GM21515 (cell line): ENCODE data around the gene FYN.
"Not testable (repeated sequence)": the region's sequence is repeated elsewhere in the genome, so short reads cannot be mapped to it uniquely, and the experiment has no call there.

Experiments
- ATAC-seq: cut with Tn5 transposase; IDR thresholded peaks from one replicate; pipeline ENCODE4 v1.9.1; 2021; ENCODE audit not compliant: unreplicated experiment

Gene FYN

DNA sequence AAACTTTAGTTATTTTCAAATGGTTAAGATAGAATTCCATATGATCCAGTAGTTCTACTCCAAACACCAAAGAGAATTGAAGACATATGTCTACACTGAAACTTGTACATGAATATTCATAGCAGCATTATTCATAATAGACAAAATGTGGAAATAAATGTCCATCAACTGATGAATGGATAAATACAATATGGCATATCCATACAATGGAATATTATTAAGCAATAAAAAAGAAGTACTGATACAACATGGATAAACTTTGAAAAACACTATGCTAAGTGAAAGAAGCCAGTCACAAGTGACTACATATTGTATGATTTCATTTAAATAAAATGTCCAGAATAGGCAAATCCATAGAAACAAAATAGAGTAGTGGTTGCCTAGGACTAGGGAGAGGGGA is 234.0 kb downstream of the FYN start:
- ATAC-seq = no peak

DNA sequence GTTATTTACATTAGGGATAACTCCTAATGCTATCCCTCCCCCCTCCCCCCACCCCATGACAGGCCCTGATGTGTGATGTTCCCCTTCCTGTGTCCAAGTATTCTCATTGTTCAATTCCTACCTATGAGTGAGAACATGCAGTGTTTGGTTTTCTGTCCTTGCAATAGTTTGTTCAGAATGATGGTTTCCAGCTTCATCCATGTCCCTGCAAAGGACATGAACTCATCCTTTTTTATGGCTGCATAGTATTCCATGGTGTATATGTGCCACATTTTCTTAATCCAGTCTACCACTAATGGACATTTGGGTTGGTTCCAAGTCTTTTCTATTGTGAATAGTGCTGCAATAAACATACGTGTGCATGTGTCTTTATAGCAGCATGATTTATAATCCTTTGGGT is 238.3 kb downstream of the FYN start:
- not testable (repeated sequence) for ATAC-seq

DNA sequence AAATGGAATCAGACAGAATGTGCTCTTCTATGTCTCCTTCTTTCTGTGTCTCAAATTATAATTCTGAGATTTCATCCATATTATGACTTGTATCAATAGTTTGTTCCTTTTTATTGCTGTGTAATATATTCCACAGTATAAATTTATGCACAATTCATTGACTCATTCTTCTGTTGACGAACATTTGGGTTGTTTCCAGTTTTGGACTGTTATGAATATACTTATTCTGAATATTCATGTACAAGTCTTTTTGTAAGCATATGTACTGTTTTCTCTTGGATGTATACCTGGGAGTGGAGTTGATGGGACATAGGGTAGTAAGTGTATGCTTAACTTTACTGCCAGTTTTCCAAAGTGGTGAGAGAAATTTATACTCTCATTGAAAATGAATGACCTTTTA is 239.4 kb downstream of the FYN start:
- ATAC-seq = no peak

DNA sequence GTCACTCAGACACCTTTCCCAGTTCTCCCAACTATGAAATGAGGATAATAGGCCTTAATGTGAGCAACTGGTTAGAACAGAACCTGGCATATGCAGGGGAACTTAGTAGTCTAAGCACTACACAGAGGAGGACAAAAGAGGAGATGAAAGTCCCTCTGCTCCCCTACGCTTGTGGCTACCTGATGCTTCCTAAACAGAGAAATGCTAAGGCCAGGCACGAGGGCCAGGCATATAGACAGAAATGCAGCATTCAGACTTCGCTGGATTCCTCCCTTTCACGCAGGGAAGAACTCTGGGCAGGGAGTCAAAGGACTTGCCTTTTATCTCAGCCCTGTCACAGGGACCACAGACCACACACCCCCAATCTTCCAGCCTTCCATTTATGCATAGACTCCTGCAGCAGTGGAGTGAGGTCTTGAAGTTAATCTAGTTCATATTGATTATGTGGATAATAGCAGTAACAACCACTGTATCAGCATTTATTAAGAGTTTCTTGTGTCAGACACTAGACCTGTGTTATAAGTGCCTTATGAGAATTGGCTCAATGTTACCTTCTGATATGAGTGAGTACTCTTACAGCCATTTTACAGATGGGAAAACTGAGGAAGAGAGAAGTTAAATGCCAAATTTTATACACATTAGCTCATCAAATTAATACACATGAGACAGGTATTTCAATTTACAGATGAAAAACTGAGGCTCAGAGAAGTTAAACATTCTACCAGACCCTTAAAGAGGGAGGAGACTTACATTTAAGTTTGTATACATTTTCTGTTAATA is 240.6 kb downstream of the FYN start:
- no peak for ATAC-seq

DNA sequence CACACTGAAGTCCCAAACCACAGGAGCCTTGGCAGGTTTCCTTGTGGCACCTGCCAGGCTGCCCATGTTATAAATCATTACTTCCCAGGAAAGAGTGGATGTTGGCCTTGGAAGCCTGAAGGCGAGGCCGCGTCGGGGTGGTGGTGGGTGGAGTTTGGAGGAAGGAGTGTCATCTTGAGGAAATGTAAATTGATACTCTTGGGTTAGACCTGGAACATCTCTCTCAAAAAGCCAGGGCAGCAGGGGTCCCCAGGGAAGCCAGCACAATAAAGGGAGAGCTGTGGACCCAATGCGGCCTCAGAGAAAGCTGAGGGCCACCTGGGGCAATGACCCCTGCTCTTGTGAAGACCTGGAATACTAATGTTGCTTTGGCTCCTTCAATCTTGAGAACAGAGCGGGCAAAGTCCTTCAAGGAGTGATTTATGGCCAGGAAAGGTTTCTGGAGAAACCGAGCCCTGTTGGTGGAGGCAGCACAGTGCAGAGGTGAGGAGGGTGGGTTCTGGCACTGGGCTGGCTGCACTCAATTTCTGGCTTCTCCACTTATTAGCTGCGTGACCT is 241.3 kb downstream of the FYN start:
- no peak for ATAC-seq

DNA sequence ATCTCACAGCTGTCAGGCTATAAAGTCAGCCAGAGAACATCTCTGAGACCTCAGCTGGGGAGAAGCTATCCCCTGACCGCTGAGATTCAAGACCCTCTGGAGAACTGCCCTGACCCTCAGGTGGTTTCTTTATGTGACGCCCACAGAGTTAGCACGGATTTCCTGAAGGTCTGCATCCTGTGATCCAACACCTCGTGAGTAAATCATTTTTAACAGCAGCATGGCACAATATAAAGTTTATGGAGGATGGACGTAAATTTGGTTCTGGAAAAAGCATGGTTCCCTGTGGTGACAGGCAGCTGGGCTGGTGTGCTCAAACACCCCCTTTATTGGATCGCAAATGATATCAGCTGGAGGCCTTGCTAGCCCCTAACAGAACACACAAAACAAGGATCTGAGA is 242.2 kb downstream of the FYN start:
- ATAC-seq = no peak

DNA sequence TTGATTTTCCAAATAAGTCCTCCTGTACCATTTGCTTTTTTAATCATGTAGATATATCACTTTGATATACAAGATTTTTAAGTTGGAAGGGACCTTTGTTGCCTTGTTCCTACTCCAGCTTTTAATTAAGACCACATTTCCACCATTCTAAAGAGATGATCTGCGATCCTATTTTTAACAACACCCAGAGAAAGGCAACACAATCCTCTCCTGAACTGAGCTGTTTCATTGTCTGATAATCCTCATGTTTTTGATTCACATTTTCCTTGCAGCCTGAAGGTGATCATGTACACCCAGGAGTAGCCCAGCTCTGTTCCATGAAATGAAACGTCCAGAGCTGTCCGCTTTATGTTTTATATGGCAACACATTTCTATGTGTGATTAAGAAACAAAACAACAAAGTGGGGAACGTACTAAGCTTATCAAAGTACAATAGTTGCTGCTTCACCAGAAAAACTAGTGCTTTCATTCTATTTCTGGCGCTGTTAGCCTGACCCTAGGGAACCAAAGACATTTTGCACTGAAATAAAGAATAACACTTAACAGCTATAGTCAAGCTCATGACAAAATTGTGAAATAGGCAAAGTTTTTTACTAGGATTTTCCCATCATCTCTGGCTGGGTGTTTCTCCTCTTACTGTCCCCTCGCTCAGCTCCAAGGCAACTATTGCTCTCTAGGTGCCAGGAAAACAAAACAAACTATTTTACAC is 245.0 kb downstream of the FYN start:
- no peak for ATAC-seq

DNA sequence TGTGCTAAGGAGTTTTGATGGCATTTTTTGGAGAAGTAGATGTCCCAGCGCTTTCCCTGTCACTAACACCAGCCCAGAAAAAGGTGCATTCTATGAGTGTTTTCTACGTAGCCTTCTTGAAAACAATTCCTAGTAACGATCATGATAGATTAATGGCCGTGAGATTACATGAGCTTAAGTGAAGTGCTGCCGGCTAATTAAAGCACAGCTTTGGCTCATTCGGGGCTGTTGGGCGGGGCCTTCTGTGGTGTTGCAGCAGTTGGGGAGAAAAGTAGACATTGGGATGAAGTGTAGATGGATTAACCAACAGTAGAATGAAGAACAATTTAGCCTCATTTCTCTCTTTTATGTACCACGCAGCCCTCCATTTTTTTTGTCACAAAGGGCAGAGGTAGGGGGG is 246.8 kb downstream of the FYN start:
- ATAC-seq = no peak

DNA sequence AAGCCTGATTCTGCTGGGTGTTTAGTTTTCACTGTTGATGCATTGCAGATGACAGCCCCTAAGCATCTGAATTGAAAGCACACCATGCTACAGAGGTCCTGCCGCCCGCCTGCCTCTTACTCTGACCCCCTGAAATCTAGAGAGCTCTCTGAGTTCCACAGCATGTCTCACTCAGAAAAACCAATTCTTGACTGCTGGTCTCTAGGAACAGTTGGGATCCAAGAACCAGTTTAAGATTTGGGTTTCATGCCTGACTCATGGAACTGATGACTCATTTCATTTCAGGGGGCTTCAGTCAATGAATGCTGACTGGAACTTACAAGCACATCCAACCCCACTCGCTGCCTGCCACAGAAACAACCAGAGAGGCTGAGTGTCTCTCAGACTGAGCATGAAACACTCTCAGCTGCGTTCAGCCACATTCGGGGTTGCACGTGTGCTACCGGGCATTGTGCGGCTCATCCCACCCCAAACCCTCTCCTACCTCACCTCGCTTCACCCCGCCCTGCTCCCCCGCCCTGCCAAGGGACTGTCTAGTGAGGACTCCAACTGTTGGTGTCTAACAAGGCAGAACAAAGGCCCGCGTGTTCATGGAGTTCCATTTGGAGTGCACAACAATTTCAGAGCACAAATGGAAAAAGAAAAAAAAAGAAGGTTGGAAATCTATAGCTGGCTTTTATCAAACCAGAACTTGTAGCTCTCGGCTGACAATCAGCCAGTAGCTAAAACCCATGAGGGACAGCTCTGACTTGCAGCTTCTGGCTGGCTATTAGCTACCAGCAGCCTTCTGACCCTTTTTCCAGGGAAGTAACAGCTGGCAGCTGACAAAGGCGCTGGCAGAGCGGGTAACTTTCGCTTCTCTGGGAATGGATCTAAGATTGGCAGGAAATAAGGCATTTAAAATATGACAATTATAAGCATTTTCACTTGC is 247.5 kb downstream of the FYN start:
- no peak for ATAC-seq

DNA sequence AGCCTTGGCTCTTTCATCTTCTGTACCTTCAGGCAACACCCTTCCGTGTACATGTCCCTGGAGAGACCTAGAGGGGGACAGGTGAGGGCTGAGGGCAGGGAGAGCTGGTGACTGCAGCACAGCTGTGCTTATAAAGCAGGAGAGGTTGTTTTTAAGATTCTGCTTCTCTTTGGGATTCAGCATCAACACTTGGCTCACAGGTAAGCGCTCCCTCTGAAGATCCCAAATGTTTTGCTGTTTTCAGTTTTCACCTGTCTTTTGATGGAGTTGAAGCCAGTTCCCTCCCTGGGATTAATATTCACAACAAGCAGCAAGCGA is 248.2 kb downstream of the FYN start:
- ATAC-seq = no peak

DNA sequence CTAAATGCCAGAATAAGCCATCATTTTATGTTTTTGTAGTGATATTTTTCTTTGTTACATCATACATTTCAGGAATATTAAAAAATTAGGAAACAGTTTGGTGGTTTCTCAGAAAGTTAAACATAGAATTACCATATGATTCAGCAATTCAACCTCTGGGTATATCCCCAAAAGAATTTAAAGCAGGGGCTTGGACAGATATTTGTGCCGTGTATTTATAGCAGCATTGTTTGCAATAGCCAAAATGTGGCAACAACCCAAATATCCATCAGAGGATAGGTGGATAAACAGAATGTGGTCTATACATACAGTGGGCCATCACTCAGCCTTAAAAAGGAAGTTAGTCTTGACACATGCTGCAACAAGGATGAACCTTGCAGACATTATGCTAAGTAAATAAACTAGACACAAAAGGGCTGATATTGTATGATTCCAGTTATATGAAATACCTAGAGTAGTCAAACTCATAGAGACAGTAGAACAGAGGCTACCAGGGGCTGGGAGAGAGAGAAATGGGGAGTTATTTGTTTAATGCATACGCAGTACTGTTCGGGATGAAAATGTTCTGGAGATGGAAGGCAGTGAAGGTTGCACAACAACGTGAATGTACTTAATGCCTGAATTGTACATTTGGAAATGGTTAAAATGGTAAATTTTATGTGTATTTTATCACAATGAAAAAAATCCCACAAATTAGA is 248.7 kb downstream of the FYN start:
- no peak for ATAC-seq

DNA sequence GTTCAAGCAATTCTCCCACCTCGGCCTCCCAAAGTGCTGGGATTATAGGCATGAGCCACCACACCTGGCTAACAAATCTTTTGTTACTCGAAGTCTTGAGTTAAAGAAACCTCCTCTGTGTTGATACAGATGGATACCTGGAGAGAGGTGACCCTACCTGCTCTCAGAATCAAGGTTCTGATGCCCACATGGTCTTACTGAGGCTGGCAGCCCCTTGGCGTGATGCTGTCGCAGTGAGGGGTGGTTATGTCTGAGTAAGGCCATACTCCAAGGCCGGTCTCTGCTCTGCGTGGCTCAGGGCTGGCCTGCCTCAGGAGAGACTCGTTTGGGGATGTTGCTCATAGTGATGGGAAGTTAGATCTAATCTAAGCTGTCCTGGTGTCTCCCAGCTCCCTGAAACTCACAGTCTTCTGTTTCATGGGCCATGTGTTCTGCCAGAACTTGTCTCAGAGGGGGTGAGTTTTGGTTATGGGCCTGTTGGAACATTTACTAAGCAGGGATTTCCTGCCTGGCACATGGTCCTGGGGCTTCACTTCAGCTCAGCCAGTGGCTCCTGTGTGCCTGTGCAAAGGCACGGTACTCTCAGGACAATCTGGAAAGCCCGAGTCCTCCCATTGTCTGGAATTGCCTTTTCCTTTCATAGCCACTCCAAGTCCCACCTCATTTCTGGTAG is 250.1 kb downstream of the FYN start:
- ATAC-seq = no peak

DNA sequence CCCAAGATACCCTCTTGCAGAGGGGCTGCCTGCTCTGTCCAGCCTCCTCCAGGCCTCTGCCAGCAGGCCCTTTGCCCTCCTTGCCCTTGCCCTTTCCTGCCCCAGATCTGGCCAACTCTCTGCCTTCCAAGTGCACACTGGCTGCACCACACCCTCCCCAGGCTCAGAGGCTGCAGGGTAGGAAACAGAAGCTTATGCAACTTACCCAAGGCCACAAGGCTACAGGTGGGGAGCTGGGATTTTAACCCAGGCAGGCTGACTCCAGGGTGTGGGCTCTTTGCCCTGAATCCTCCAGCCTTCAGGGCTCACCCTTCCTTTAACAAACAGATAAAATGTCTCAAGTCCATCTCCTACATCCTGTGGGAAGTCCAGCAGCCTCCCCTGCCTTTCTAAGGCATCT is 253.1 kb downstream of the FYN start:
- no peak for ATAC-seq

DNA sequence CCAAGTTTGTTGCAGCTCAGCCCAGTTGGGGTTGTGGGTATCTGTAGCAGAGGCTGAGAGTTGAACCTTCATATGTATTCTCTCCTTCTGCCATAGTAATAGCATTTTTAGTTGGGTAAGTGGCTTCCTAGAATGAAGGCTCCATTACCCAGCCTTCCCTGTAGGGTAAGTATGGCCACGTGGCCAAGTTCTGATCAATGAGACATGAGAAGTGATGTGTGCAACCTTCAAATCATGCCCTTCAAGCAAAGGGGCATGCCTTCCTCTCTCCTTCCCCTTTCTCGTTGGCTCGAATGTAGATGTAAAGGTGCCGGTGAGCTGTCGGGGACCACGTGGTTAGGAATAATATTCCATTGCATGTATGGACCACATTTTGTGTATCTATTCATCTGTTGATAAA is 254.8 kb downstream of the FYN start:
- ATAC-seq = no peak

DNA sequence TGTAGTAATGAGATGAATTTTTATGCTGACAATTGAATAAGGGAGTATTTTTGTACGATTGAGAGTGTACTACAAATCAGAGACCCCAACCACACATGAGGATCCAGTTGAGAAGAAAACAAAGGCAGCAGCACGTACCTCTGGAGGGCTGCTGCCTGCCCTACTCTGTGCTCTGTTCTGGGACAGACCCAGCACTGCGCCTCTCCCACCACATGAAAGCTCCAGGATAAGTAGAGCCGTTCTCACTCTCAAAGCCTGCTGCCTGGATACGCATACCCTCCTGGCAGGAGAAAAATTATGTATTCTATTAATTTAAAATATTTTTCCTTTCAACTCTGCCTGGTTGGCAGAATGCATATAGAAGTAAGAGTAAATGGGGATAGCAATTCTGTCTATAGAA is 256.1 kb downstream of the FYN start:
- ATAC-seq = no peak

DNA sequence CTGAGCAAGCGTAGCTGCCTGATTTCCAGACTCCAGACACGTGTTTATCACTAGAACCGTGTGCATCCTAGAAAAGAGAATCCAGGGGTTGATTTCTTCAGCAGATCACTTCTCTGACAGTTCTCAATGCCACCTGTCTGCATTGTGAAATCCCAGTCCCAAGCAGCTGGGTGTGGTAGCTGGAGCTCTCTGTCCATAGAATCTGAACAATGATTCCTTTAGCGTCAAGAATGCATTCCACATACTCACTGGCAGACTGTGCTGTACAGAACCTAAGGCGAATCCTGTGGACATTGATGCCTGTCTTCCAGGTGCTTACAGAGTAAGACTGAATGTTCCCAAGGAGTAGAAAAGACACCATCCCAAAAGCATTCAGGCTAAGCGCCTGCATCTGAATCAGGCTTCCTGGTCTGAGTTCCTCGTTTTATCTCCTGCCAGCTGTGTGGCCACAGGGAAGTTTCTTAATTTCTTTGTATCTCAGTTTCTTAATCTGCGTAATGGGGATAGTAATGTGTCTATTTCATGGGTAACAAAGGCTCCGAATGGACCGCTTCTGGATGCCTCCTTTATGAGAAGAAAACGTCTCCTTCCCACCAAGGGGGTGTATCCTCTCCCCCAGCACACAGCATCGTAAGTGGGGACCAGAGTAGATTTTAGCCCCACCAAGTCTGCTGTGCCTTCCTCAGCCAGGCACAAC is 257.2 kb downstream of the FYN start:
- no peak for ATAC-seq

DNA sequence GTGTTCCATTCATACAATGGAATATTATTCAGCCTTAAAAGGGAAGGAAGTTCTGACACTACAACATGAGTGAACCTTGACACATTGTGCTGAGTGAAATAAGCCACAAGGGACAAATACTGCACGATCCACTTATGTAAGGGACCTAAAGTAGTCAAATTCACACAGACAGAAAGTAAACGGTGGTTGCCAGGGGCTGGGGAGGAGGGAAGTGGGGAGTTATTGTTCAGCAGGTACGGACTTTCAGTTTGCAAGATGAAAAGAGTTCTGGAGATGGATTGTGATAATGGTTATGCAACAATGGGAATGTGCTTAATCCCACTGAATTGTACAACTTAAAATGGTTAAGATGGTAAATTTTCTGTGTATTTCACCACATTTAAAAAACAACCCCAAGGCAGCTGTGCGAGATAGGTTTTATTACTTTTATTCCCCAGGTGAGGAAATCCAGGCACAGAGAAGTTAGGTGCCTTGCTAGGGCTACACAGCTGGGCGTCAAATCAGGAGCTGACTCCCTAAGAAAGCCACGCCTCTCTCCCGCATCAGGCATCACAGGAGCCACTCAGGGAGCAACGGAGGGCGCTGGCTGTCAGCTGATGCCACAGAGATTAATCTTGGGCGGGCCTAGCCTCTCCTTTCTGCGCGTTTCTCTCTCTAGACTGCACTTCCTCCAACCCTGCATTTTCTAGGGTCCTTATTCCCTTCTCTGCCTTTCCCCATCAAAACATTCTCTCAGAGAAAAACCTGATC is 258.2 kb downstream of the FYN start:
- ATAC-seq = no peak

DNA sequence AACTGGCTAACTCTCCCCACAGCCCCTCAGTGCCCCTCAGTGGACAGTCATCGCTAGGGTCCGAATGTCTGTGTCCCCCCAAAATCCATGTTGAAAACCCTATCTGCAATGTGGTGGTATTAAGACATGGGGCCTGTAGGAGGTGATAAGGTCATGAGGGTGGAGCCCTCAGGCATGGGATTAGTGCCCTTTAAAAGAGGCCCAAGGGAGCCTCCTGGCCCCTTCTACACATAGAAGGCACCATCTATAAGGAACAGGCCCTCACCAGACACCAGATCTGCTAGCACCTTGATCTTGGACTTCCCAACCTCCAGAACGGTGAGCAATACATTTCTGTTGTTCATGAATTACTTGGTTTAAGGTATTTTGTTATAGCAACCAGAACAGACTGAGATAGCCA is 260.9 kb downstream of the FYN start:
- ATAC-seq = no peak

DNA sequence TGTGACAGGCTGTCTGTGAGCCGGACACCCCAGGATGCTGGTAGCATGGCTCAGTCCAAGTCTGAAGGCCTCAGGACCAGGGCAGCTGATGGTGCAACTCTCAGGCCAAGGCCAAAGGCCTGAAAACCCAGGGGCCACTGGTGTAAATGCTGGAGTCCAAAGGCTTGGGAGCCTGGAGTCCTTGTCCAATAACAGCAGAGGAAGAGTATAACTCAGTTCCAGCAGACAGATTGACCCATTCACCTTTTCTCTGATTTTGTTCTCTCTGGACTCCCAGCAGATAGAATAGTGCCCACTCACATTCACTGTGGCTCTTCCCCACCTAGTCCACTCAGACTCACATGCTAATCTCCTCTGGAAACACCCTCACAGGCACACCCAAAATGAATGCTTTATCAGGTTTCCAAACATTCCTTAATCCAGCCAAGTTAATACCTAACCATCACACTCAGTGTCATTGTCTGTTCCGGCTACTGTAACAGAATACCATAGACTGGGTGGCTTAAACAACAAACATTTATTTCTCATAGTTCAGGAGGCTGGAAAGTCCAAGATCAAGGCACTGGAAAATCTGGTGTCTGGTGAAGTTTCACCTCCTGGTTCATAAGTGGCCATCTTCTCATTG is 262.6 kb downstream of the FYN start:
- ATAC-seq = no peak
